Retinal pigment epithelial cell (primary cell): ENCODE data around the gene INPP4B.
"Not testable (repeated sequence)": the region's sequence is repeated elsewhere in the genome, so short reads cannot be mapped to it uniquely, and the experiment has no call there.

ENCODE experiments used
- DNase-seq: peaks from one replicate; pipeline ENCODE4 v3.0.0-alpha.2; 2010; ENCODE audit warnings: low read depth
- H3K4me3 ChIP-seq: 2 replicates; pipeline ENCODE4 v1.5.1; 2011; ENCODE audit warnings: mild to moderate bottlenecking, low read length, control low read depth, moderate library complexity
- TF ChIP-seq, protein P1 (sequence below): conservative IDR thresholded peaks from 2 replicates; pipeline ENCODE4 v1.5.1; 2011; ENCODE audit warnings: low read depth, low read length, control low read depth, inconsistent platforms

INPP4B gene

DNA sequence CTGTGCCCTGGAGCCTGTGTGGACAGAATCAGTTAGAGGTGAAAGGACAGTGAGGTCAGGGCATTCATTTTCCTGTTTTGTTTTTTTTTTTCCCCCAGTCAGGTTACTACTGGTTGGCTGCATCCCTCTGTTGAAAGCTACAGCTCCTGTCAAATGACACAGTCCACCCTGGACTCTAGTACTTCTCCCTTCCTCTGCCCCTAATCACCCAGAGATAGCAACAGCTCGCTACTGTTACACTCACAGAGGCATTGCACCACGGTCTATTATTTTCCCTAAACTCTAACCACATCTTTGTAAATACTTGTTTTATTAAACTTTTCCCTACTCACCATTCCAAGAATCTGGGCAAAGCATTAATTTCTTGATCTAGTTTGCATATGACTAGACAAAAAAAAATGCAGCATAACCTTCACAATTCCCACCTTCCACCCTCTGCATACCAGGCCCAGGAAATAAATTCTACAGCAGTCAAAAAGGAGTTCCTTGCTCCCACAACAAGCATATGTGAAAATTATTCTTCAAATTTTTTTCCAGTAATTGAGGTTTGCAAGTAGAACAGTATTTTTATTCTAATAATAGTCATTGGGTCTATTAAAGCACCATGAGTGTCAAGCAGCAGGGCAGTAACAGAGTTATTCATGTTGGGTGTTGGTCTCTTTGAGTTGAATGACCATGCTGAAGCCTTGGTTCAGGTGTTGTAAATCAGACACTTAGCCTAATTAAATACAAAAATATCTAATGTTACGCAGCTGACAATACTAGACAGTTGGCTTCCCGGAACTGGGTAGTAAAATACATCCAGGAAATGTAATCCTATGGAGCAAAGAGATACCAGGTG lies 329.2 kb downstream of the INPP4B start:
- DNase-seq = peak; percentile 31
- TF ChIP-seq, protein P1, sequence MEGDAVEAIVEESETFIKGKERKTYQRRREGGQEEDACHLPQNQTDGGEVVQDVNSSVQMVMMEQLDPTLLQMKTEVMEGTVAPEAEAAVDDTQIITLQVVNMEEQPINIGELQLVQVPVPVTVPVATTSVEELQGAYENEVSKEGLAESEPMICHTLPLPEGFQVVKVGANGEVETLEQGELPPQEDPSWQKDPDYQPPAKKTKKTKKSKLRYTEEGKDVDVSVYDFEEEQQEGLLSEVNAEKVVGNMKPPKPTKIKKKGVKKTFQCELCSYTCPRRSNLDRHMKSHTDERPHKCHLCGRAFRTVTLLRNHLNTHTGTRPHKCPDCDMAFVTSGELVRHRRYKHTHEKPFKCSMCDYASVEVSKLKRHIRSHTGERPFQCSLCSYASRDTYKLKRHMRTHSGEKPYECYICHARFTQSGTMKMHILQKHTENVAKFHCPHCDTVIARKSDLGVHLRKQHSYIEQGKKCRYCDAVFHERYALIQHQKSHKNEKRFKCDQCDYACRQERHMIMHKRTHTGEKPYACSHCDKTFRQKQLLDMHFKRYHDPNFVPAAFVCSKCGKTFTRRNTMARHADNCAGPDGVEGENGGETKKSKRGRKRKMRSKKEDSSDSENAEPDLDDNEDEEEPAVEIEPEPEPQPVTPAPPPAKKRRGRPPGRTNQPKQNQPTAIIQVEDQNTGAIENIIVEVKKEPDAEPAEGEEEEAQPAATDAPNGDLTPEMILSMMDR = no peak

GRCh38 chr4:142512161-142512560 lies 333.9 kb downstream of the INPP4B start:
- H3K4me3 ChIP-seq = no peak overlapping the region
- TF ChIP-seq, protein P1 = no peak
- no peak for DNase-seq

More for the DNA sequence above, 329.2 kb downstream of the INPP4B start:
- H3K4me3 ChIP-seq = no peak overlapping the region

DNA sequence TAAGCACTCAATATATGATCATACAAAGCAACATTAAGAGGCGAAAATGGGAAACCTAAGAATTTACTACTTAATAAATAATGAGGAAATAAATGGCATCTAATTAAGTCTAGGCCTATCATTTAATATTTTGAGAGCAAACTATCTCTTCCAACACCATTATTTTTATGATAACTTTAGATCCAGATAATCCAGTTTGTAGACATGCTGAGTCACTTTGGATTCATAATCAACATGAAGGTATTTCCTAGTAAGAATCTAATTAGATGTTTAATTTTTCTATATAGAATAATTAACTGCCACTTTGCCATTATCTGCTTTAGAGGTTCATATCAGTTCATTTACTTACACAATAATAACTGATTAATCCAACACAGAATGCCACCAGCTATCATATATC lies 336.2 kb downstream of the INPP4B start:
- H3K4me3 ChIP-seq = no peak overlapping the region
- TF ChIP-seq, protein P1 = no peak
- no peak for DNase-seq

DNA sequence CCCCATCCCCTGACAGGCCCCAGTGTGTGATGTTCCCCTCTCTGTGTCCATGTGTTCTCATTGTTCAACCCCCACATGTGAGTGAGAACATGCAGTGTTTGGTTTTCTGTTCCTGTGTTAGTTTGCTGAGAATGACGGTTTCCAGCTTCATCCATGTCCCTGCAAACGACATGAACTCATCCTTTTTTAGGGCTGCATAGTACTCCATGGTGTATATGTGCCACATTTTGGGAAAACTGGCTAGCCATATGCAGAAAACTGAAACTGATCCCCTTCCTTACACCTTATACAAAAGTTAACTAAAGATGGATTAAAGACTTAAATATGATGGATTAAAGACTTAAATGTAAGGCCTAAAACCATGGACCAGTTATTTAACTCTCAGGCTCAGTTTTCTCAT lies 336.7 kb downstream of the INPP4B start:
- not testable (repeated sequence) for DNase-seq, H3K4me3 ChIP-seq

DNA sequence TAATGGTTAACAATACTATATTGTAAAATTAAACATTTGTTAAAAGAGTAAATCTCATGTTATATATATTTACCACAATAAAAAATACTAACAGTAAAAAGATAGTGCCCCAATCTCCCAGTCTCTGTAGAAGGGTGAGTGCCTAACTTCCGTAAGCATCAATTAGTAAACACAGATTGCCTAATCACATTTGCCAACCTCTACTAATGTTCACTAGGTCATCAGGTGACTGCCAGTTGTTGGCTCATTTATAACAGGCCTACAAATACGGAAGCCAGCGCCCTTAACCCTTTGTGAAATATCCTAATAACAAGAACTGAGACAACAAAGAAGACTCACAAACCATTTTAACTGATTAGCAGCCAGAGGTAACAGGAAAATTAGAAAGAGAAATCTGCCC lies 345.1 kb downstream of the INPP4B start:
- TF ChIP-seq, protein P1 = no peak
- no peak overlapping the region for H3K4me3 ChIP-seq
- no peak for DNase-seq

DNA sequence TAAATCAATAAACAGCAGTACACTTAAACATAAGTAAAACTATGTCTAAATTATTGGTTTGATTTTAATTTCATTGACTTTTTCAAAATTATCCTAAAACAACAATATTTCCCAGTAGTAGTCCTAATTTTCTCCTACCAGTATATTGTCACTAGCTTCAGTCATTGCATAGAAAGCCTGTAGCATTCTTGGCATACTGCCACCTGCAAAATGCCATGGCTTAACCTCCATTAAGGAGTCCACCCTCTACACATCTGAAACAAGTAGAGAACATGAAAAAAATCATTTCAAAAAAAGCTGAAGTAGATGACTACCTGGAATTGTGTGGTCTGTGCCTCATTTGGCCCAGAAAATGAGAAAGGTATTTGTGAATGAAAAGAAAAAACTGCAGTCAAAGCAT lies 348.5 kb downstream of the INPP4B start:
- TF ChIP-seq, protein P1 = no peak
- peak; percentile 59 for DNase-seq
- no peak overlapping the region for H3K4me3 ChIP-seq

DNA sequence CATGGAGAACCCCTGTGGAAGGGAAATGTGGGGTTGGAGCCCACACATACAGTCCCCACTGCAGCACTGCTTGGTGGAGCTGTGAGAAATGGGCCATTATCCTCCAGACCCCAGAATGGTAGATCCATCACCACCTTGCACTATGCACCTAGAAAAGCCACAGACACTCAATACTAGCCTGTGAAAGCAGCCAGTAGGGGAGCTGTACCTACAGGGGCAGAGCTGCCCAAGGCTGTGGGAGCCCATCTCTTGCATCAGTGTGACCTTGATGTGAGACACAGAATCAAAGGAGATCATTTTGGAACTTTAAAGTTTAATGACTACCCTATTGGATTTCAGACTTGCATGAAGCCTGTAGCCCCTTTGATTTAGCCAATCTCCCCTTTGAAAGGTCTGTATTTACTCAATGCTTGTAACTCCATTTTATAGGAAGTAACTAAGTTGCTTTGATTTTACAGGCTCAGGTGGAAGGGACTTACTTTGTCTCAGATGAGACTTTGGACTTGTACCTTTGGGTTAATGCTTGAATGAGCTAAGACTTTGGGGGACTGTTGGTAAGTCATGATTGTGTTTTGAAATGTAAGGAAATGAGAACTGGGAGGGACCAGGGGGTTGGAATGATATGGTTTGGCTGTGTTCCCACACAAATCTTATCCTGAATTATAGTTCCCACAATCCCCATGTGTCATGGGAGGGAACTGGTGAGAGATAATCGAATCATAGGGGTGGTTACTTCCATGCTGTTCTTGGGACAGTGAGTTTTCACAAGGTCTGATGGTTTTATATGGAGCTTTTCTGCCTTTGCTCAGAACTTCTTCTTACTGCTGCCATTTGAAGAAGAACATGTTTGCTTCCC lies 352.6 kb downstream of the INPP4B start:
- TF ChIP-seq, protein P1 = no peak
- no peak for DNase-seq

More for the DNA sequence above, 352.6 kb downstream of the INPP4B start:
- H3K4me3 ChIP-seq = no peak overlapping the region
